HepG2 (cell line): ENCODE data around the gene NGEF. TPM values are rescaled to one million over a fixed set of nuclear protein-coding genes. Genes with fewer than 3 reads are reported as not detected.
A peak's percentile ranks its signal among the peaks of the same experiment; 100 is the strongest.

ENCODE experiments used
- ARNTL ChIP-seq: sonication (generic); formaldehyde crosslinking; IDR thresholded peaks from 2 replicates; pipeline ENCODE4 v1.4.0; 2020; ENCODE audit warnings: mild to moderate bottlenecking, missing genetic modification reagents
- CERS6 ChIP-seq: sonication (generic); formaldehyde crosslinking; IDR thresholded peaks from 2 replicates; pipeline ENCODE4 v1.5.0; 2020; ENCODE audit warnings: missing genetic modification reagents
- FOXM1 ChIP-seq: sonication (generic); formaldehyde crosslinking; IDR thresholded peaks from 2 replicates; pipeline ENCODE4 v1.5.0; 2020; ENCODE audit warnings: missing genetic modification reagents
- MEF2D ChIP-seq: sonication (generic); formaldehyde crosslinking; IDR thresholded peaks from 2 replicates; pipeline ENCODE4 v1.5.1; 2020; ENCODE audit warnings: mild to moderate bottlenecking, missing genetic modification reagents
- MTA1 ChIP-seq: sonication (generic); formaldehyde crosslinking; IDR thresholded peaks from 2 replicates; pipeline ENCODE4 v1.4.0; 2020; ENCODE audit warnings: missing genetic modification reagents, mild to moderate bottlenecking, borderline replicate concordance
- NFAT5 ChIP-seq: sonication (generic); formaldehyde crosslinking; IDR thresholded peaks from 2 replicates; pipeline ENCODE4 v1.4.0; 2020; ENCODE audit warnings: missing genetic modification reagents
- PHF8 ChIP-seq: sonication (generic); formaldehyde crosslinking; IDR thresholded peaks from 2 replicates; pipeline ENCODE4 v1.5.0; 2020; ENCODE audit warnings: missing genetic modification reagents
- RNF2 ChIP-seq: fragments of 450-650 bp; conservative IDR thresholded peaks from 2 replicates; pipeline ENCODE4 v1.6.1; 2016; ENCODE audit warnings: low read depth
- SSRP1 ChIP-seq: IDR thresholded peaks from 2 replicates; pipeline ENCODE4 v1.6.1; 2016; ENCODE audit warnings: control low read depth
- ZFP62 ChIP-seq: sonication (generic); formaldehyde crosslinking; IDR thresholded peaks from 2 replicates; pipeline ENCODE4 v1.4.0; 2020; ENCODE audit warnings: missing genetic modification reagents
- ZFY ChIP-seq: sonication (generic); formaldehyde crosslinking; IDR thresholded peaks from 2 replicates; pipeline ENCODE4 v1.4.0; 2020; ENCODE audit warnings: missing genetic modification reagents
- ZNF362 ChIP-seq: sonication (generic); formaldehyde crosslinking; IDR thresholded peaks from 2 replicates; pipeline ENCODE4 v1.4.0; 2020; ENCODE audit warnings: missing genetic modification reagents, mild to moderate bottlenecking, borderline replicate concordance
- ZNF678 ChIP-seq: sonication (generic); formaldehyde crosslinking; IDR thresholded peaks from 2 replicates; pipeline ENCODE4 v1.4.0; 2020; ENCODE audit warnings: mild to moderate bottlenecking, missing genetic modification reagents
- ZNF776 ChIP-seq: sonication (generic); formaldehyde crosslinking; IDR thresholded peaks from 2 replicates; pipeline ENCODE4 v1.4.0; 2020; ENCODE audit warnings: mild to moderate bottlenecking, missing genetic modification reagents
- ZNF850 ChIP-seq: sonication (generic); formaldehyde crosslinking; conservative IDR thresholded peaks from 2 replicates; pipeline ENCODE4 v1.9.0; 2021; ENCODE audit warnings: mild to moderate bottlenecking, missing genetic modification reagents
- polyA plus RNA-seq, 8 experiments: library from polyadenylated mRNA; depleted of rRNA in 3 of 8; stranded (reverse) in 7 of 8; unstranded in 1 of 8; fragments of >200 nt; fragmentation: Illumina TruSeq in 4 of 8; extraction: Trizol in 4 of 8; gene quantifications; 2 replicates each; pipeline versions ENCODE4 v1.2.1 to v1.2.3, GENCODE V29; 2011 to 2016; ENCODE audit warnings: low read depth in 4 of 8, missing spikeins in 1 of 8, mixed read lengths in 1 of 8; ENCODE audit not compliant: insufficient read depth in 1 of 8
- total RNA-seq, 5 experiments: library from RNA; depleted of rRNA; stranded (reverse); fragments of >200 nt; fragmentation: Illumina TruSeq; extraction: Trizol; gene quantifications; 2 replicates each; pipeline ENCODE4 v1.2.3, GENCODE V29; 2016; ENCODE audit warnings: low read depth in 1 of 5
- TF ChIP-seq, protein P1 (sequence below): sonication (generic); formaldehyde crosslinking; IDR thresholded peaks from 2 replicates; pipeline ENCODE4 v1.8.0; 2022; ENCODE audit warnings: mild to moderate bottlenecking, missing genetic modification reagents; ENCODE audit not compliant: insufficient replicate concordance
- TF ChIP-seq, protein P2 (sequence below): sonication (generic); formaldehyde crosslinking; IDR thresholded peaks from 2 replicates; pipeline ENCODE4 v1.4.0; 2020; ENCODE audit warnings: missing genetic modification reagents, mild to moderate bottlenecking, borderline replicate concordance

NGEF gene
- total and polyA plus RNA-seq, 2 of the 13 experiments (the other 11 are each of a cell fraction or from before 2014, with no cell fraction given), result 14.4 to 36.9 TPM

- TF ChIP-seq CERS6, result no peak
- TF ChIP-seq, protein P1, sequence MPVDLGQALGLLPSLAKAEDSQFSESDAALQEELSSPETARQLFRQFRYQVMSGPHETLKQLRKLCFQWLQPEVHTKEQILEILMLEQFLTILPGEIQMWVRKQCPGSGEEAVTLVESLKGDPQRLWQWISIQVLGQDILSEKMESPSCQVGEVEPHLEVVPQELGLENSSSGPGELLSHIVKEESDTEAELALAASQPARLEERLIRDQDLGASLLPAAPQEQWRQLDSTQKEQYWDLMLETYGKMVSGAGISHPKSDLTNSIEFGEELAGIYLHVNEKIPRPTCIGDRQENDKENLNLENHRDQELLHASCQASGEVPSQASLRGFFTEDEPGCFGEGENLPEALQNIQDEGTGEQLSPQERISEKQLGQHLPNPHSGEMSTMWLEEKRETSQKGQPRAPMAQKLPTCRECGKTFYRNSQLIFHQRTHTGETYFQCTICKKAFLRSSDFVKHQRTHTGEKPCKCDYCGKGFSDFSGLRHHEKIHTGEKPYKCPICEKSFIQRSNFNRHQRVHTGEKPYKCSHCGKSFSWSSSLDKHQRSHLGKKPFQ (CRISPR knock-in tag), result no peak
- TF ChIP-seq ZFP62 (CRISPR knock-in tag), result no peak
- peak; percentile 61; the same call in 1 of the 2 replicates for TF ChIP-seq ARNTL (CRISPR knock-in tag)
- TF ChIP-seq MEF2D (CRISPR knock-in tag), result no peak
- TF ChIP-seq, protein P2, sequence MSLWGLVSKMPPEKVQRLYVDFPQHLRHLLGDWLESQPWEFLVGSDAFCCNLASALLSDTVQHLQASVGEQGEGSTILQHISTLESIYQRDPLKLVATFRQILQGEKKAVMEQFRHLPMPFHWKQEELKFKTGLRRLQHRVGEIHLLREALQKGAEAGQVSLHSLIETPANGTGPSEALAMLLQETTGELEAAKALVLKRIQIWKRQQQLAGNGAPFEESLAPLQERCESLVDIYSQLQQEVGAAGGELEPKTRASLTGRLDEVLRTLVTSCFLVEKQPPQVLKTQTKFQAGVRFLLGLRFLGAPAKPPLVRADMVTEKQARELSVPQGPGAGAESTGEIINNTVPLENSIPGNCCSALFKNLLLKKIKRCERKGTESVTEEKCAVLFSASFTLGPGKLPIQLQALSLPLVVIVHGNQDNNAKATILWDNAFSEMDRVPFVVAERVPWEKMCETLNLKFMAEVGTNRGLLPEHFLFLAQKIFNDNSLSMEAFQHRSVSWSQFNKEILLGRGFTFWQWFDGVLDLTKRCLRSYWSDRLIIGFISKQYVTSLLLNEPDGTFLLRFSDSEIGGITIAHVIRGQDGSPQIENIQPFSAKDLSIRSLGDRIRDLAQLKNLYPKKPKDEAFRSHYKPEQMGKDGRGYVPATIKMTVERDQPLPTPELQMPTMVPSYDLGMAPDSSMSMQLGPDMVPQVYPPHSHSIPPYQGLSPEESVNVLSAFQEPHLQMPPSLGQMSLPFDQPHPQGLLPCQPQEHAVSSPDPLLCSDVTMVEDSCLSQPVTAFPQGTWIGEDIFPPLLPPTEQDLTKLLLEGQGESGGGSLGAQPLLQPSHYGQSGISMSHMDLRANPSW (CRISPR knock-in tag), result no peak
- TF ChIP-seq MTA1, result peak; percentile 65; the same call in 1 of the 2 replicates
- TF ChIP-seq SSRP1 (CRISPR knock-in tag), result 0 out of 2 replicates have a peak, but pooled peaks have one; percentile 3
- no peak for TF ChIP-seq RNF2
- peak; percentile 13; the same call in 1 of the 2 replicates for TF ChIP-seq ZNF776 (CRISPR knock-in tag)
- TF ChIP-seq ZNF678, result no peak
- no peak for TF ChIP-seq NFAT5
- TF ChIP-seq PHF8 (CRISPR knock-in tag), result no peak
- no peak for TF ChIP-seq FOXM1 (CRISPR knock-in tag)
- TF ChIP-seq ZNF362 (CRISPR knock-in tag), result peak; percentile 70; the same call in 1 of the 2 replicates
- TF ChIP-seq ZNF850 (CRISPR knock-in tag), result 0 out of 2 replicates have a peak, but pooled peaks have one; percentile 41
- no peak for TF ChIP-seq ZFY (CRISPR knock-in tag)
Observed at GRCh38 chr2:233059547-233059796, 46.4 kb upstream of the NGEF start (continued).
